Measurements from ENCODE around the gene MNAT1.

Gene MNAT1

GRCh38 chr14:60789656-60790055 is 55.1 kb downstream of the MNAT1 start:
- no peak for TF ChIP-seq CTCF (IDR thresholded peaks at IDR 0.05)
- no peaks in the 10 kb centered on the region for H3K36me3 ChIP-seq (ENCODE audit: control insufficient read depth, insufficient read depth, low read length)
- peaks cover 27% of the 10 kb centered on the region for H3K79me2 ChIP-seq
- no peak overlapping the region for H3K9ac ChIP-seq
- H3K27me3 ChIP-seq (ENCODE audit: control insufficient read depth, insufficient read depth, low read length), result no peaks in the 10 kb centered on the region
- no peak overlapping the region for H3K27ac ChIP-seq
- no peaks in the 10 kb centered on the region for H3K9me3 ChIP-seq (ENCODE audit: control insufficient read depth, low read length)
- H3K4me2 ChIP-seq (ENCODE audit: low read length), result no peak overlapping the region
- no peak overlapping the region for H3K4me3 ChIP-seq (ENCODE audit: low read depth, low read length)
- no peaks in the 10 kb centered on the region for H3K4me1 ChIP-seq
- H2AFZ ChIP-seq, result no peak overlapping the region

GRCh38 chr14:60790850-60791249 is 56.3 kb downstream of the MNAT1 start:
- Histone ChIP-seq H3K36me3 (ENCODE audit: control insufficient read depth, insufficient read depth, low read length) (no peaks in the 10 kb centered on the region), H3K4me3 (ENCODE audit: low read depth, low read length) (no peak overlapping the region), H3K4me1 (no peaks in the 10 kb centered on the region), H3K4me2 (ENCODE audit: low read length) (no peak overlapping the region), H3K79me2 (peaks cover 33% of the 10 kb centered on the region), H3K9ac (no peak overlapping the region), H2AFZ (no peak overlapping the region), H3K9me3 (ENCODE audit: control insufficient read depth, low read length) (no peaks in the 10 kb centered on the region), H3K27me3 (ENCODE audit: control insufficient read depth, insufficient read depth, low read length) (no peaks in the 10 kb centered on the region), H3K27ac (no peak overlapping the region)
- TF ChIP-seq CTCF (IDR thresholded peaks at IDR 0.05), result no peak

GRCh38 chr14:60796434-60796833 is 61.9 kb downstream of the MNAT1 start:
- Histone ChIP-seq H3K4me1 (no peaks in the 10 kb centered on the region), H3K9me3 (ENCODE audit: control insufficient read depth, low read length) (no peaks in the 10 kb centered on the region)

GRCh38 chr14:60800409-60800808 is 65.8 kb downstream of the MNAT1 start:
- Histone ChIP-seq H3K36me3 (ENCODE audit: control insufficient read depth, insufficient read depth, low read length) (no peaks in the 10 kb centered on the region), H2AFZ (no peak overlapping the region), H3K9me3 (ENCODE audit: control insufficient read depth, low read length) (no peaks in the 10 kb centered on the region), H3K79me2 (peaks cover 14% of the 10 kb centered on the region), H3K4me3 (ENCODE audit: low read depth, low read length) (no peak overlapping the region), H3K27ac (no peak overlapping the region), H3K27me3 (ENCODE audit: control insufficient read depth, insufficient read depth, low read length) (no peaks in the 10 kb centered on the region), H3K4me1 (no peaks in the 10 kb centered on the region), H3K4me2 (ENCODE audit: low read length) (no peak overlapping the region), H3K9ac (no peak overlapping the region)
- no peak for TF ChIP-seq CTCF (IDR thresholded peaks at IDR 0.05)

More at GRCh38 chr14:60796434-60796833, 61.9 kb downstream of the MNAT1 start:
- Histone ChIP-seq H3K36me3 (ENCODE audit: control insufficient read depth, insufficient read depth, low read length) (no peaks in the 10 kb centered on the region), H3K79me2 (peaks cover 23% of the 10 kb centered on the region), H3K9ac (no peak overlapping the region), H2AFZ (no peak overlapping the region), H3K4me2 (ENCODE audit: low read length) (no peak overlapping the region), H3K4me3 (ENCODE audit: low read depth, low read length) (no peak overlapping the region), H3K27me3 (ENCODE audit: control insufficient read depth, insufficient read depth, low read length) (no peaks in the 10 kb centered on the region), H3K27ac (no peak overlapping the region)
- no peak for TF ChIP-seq CTCF (IDR thresholded peaks at IDR 0.05)

- Histone ChIP-seq H3K9me3 (ENCODE audit: control insufficient read depth, low read length) (no peaks in the 10 kb centered on the region), H2AFZ (no peak overlapping the region), H3K27me3 (ENCODE audit: control insufficient read depth, insufficient read depth, low read length) (no peaks in the 10 kb centered on the region), H3K9ac (no peak overlapping the region), H3K79me2 (peaks cover 14% of the 10 kb centered on the region), H3K36me3 (ENCODE audit: control insufficient read depth, insufficient read depth, low read length) (no peaks in the 10 kb centered on the region), H3K4me1 (peaks cover 4% of the 10 kb centered on the region), H3K4me2 (ENCODE audit: low read length) (no peak overlapping the region), H3K4me3 (ENCODE audit: low read depth, low read length) (no peak overlapping the region), H3K27ac (no peak overlapping the region)
- TF ChIP-seq CTCF (IDR thresholded peaks at IDR 0.05), result no peak
Measured at GRCh38 chr14:60803871-60804270, 69.3 kb downstream of the MNAT1 start.
